Thyroid gland (tissue), 4 donors: ENCODE data around the gene INPP4B.

ENCODE experiments used
- POLR2A ChIP-seq, 2 donors: fragments of 450-650 bp; IDR thresholded peaks; one replicate each; pipeline ENCODE4 v1.6.1; 2017; ENCODE audit warnings: antibody characterized with exemption in 2 of 2, mild to moderate bottlenecking in 2 of 2, moderate library complexity in 1 of 2
- TF ChIP-seq, protein P1 (sequence below), 6 experiments: fragments of 200-600 bp in 3 of 6; fragments of 450-650 bp in 3 of 6; sonication (generic) in 3 of 6; IDR thresholded peaks; one replicate each; pipeline ENCODE4 v1.5.1; 2016 to 2019; ENCODE audit warnings: antibody characterized with exemption in 6 of 6, mild to moderate bottlenecking in 2 of 6, inconsistent platforms in 1 of 6, moderate library complexity in 1 of 6

DNA sequence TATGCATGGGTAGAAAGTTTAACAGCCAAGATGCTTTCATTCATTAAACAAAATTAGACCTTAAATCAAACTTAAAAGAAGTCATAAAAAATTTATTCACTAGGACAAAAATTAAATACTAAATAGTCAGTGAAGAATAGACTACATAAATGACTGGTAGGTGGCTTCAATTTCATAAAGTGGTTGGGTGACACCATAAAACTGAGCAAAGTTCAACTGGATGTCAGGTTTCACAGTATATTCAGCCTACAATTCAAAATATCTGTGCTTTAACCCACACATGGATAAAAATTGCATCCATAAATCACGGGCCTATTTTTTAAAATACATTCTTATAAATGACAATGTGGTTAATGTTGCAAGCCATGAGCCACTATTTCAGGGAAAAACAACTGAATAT is 627.4 kb downstream of the INPP4B start:
- TF ChIP-seq, protein P1, sequence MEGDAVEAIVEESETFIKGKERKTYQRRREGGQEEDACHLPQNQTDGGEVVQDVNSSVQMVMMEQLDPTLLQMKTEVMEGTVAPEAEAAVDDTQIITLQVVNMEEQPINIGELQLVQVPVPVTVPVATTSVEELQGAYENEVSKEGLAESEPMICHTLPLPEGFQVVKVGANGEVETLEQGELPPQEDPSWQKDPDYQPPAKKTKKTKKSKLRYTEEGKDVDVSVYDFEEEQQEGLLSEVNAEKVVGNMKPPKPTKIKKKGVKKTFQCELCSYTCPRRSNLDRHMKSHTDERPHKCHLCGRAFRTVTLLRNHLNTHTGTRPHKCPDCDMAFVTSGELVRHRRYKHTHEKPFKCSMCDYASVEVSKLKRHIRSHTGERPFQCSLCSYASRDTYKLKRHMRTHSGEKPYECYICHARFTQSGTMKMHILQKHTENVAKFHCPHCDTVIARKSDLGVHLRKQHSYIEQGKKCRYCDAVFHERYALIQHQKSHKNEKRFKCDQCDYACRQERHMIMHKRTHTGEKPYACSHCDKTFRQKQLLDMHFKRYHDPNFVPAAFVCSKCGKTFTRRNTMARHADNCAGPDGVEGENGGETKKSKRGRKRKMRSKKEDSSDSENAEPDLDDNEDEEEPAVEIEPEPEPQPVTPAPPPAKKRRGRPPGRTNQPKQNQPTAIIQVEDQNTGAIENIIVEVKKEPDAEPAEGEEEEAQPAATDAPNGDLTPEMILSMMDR (IDR thresholded peaks at IDR 0.05) = no peak
- TF ChIP-seq POLR2A (IDR thresholded peaks at IDR 0.05) = no peak
